WTC11 (cell line): Measurements from ENCODE around the gene RPN2. TPM values are rescaled to one million over a fixed set of nuclear protein-coding genes. Genes with fewer than 3 reads are reported as not detected.

Experiments
- ATAC-seq: fragments of 200-7000 bp; cut with Tn5 transposase; 2 replicates; pipeline ENCODE4 v1.10.0; 2021; ENCODE audit warnings: mild to moderate bottlenecking, moderate library complexity
- CTCF ChIA-PET: fragments of 300-600 bp; sonication (Branson Sonifier 250); formaldehyde crosslinking; loops from one replicate; lab custom pipeline; 2021; ENCODE audit warnings: antibody characterized with exemption; lab: Charles Lee
- POLR2A ChIA-PET: fragments of 350-600 bp; sonication (Branson Sonifier 250); formaldehyde crosslinking; loops from one replicate; lab custom pipeline; 2021; ENCODE audit warnings: antibody characterized with exemption; lab: Charles Lee
- DNase-seq: peaks from one replicate; pipeline ENCODE4 v3.0.0; 2021; ENCODE audit warnings: low spot score
- H3K27ac Mint-ChIP-seq: 2 replicates; pipeline ENCODE4 v1.8.0; 2021; ENCODE audit warnings: mixed read lengths
- H3K27me3 Mint-ChIP-seq: 2 replicates; pipeline ENCODE4 v1.8.0; 2021; ENCODE audit warnings: low read depth, mild to moderate bottlenecking, moderate library complexity, mixed read lengths
- H3K36me3 Mint-ChIP-seq: 2 replicates; pipeline ENCODE4 v1.8.0; 2021; ENCODE audit warnings: mixed read lengths
- H3K4me1 Mint-ChIP-seq: 2 replicates; pipeline ENCODE4 v1.8.0; 2022; ENCODE audit warnings: mixed read lengths
- H3K4me3 Mint-ChIP-seq: 2 replicates; pipeline ENCODE4 v1.8.0; 2021; ENCODE audit warnings: mild to moderate bottlenecking, moderate library complexity, mixed read lengths
- H3K9me3 Mint-ChIP-seq: 2 replicates; pipeline ENCODE4 v1.8.0; 2021; ENCODE audit warnings: mixed read lengths
- ATF2 ChIP-seq: sonication (generic); formaldehyde crosslinking; IDR thresholded peaks from 2 replicates; pipeline ENCODE4 v1.8.1; 2022; ENCODE audit warnings: low read depth, missing genetic modification reagents, borderline replicate concordance
- EMX1 ChIP-seq: fragments of 250-450 bp; sonication (Bioruptor Pico); IDR thresholded peaks from 2 replicates; pipeline ENCODE4 v1.8.0; 2021; ENCODE audit warnings: mild to moderate bottlenecking
- ERG ChIP-seq: fragments of 250-450 bp; sonication (Bioruptor Pico); IDR thresholded peaks from 2 replicates; pipeline ENCODE4 v1.8.0; 2021; ENCODE audit warnings: mild to moderate bottlenecking
- ETV6 ChIP-seq: sonication (generic); formaldehyde crosslinking; IDR thresholded peaks from 2 replicates; pipeline ENCODE4 v1.8.1; 2022; ENCODE audit warnings: mild to moderate bottlenecking, missing genetic modification reagents
- FOXK1 ChIP-seq: sonication (generic); formaldehyde crosslinking; IDR thresholded peaks from 2 replicates; pipeline ENCODE4 v1.8.0; 2022; ENCODE audit warnings: mild to moderate bottlenecking, moderate library complexity, missing genetic modification reagents
- GABPB1 ChIP-seq: sonication (generic); formaldehyde crosslinking; IDR thresholded peaks from 2 replicates; pipeline ENCODE4 v1.8.1; 2023; ENCODE audit warnings: mild to moderate bottlenecking, missing genetic modification reagents
- MXD4 ChIP-seq: fragments of 250-450 bp; sonication (Bioruptor Pico); IDR thresholded peaks from 2 replicates; pipeline ENCODE4 v1.8.0; 2021; ENCODE audit warnings: mild to moderate bottlenecking, moderate library complexity, borderline replicate concordance
- NR3C1 ChIP-seq: sonication (generic); formaldehyde crosslinking; conservative IDR thresholded peaks from 2 replicates; pipeline ENCODE4 v1.8.1; 2023; ENCODE audit warnings: low read depth, mild to moderate bottlenecking, missing genetic modification reagents
- OVOL2 ChIP-seq: fragments of 250-450 bp; sonication (Bioruptor Pico); IDR thresholded peaks from 2 replicates; pipeline ENCODE4 v1.9.0; 2021; ENCODE audit warnings: mild to moderate bottlenecking, borderline replicate concordance
- PRDM15 ChIP-seq: sonication (generic); formaldehyde crosslinking; IDR thresholded peaks from 2 replicates; pipeline ENCODE4 v1.8.0; 2022; ENCODE audit warnings: missing genetic modification reagents
- SP1 ChIP-seq: sonication (generic); formaldehyde crosslinking; conservative IDR thresholded peaks from 2 replicates; pipeline ENCODE4 v1.8.1; 2022; ENCODE audit warnings: missing genetic modification reagents
- STAT6 ChIP-seq: sonication (generic); formaldehyde crosslinking; conservative IDR thresholded peaks from 2 replicates; pipeline ENCODE4 v1.8.1; 2023; ENCODE audit warnings: mild to moderate bottlenecking, low read depth, missing genetic modification reagents, moderate library complexity
- USF2 ChIP-seq: sonication (generic); formaldehyde crosslinking; IDR thresholded peaks from 2 replicates; pipeline ENCODE4 v1.8.1; 2023; ENCODE audit warnings: mild to moderate bottlenecking, missing genetic modification reagents, moderate library complexity
- ZBTB21 ChIP-seq: sonication (generic); formaldehyde crosslinking; IDR thresholded peaks from 2 replicates; pipeline ENCODE4 v1.8.1; 2023; ENCODE audit warnings: mild to moderate bottlenecking, missing genetic modification reagents, borderline replicate concordance
- ZNF121 ChIP-seq: sonication (generic); formaldehyde crosslinking; IDR thresholded peaks from 2 replicates; pipeline ENCODE4 v1.8.0; 2023; ENCODE audit warnings: missing genetic modification reagents
- ZNF138 ChIP-seq: sonication (generic); formaldehyde crosslinking; conservative IDR thresholded peaks from 2 replicates; pipeline ENCODE4 v1.8.1; 2022; ENCODE audit warnings: mild to moderate bottlenecking, moderate library complexity, missing genetic modification reagents
- ZNF423 ChIP-seq: fragments of 250-450 bp; sonication (Bioruptor Pico); IDR thresholded peaks from 2 replicates; pipeline ENCODE4 v2.1.2; 2022; ENCODE audit warnings: mild to moderate bottlenecking, moderate library complexity
- total RNA-seq: library from RNA; stranded (reverse); gene quantifications from 3 replicates; pipeline ENCODE4 v1.2.3, GENCODE V29; 2021
- TF ChIP-seq, protein P1 (sequence below): sonication (generic); formaldehyde crosslinking; IDR thresholded peaks from 2 replicates; pipeline ENCODE4 v1.8.1; 2022; ENCODE audit warnings: mild to moderate bottlenecking, moderate library complexity, missing genetic modification reagents
- TF ChIP-seq, protein P2 (sequence below): sonication (generic); formaldehyde crosslinking; IDR thresholded peaks from 2 replicates; pipeline ENCODE4 v1.8.0; 2023; ENCODE audit warnings: mild to moderate bottlenecking, missing genetic modification reagents
- TF ChIP-seq, protein P3 (sequence below): sonication (generic); formaldehyde crosslinking; IDR thresholded peaks from 2 replicates; pipeline ENCODE4 v1.8.1; 2023; ENCODE audit warnings: mild to moderate bottlenecking, missing genetic modification reagents

Gene RPN2
- total RNA-seq, 1 experiment from 2014 or later, result 205 TPM

GRCh38 chr20:37161830-37162549 is 17.1 kb upstream of the RPN2 start (continued):
- TF ChIP-seq STAT6, result no peak
- TF ChIP-seq EMX1 (CRISPR knock-in tag), result no peak
- no peak for TF ChIP-seq ETV6
- TF ChIP-seq, protein P1, sequence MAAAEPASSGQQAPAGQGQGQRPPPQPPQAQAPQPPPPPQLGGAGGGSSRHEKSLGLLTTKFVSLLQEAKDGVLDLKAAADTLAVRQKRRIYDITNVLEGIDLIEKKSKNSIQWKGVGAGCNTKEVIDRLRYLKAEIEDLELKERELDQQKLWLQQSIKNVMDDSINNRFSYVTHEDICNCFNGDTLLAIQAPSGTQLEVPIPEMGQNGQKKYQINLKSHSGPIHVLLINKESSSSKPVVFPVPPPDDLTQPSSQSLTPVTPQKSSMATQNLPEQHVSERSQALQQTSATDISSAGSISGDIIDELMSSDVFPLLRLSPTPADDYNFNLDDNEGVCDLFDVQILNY (CRISPR knock-in tag), result no peak

GRCh38 chr20:37162646-37163045 is 16.5 kb upstream of the RPN2 start:
- Mint-ChIP-seq H3K4me1 (no peaks in the 10 kb centered on the region), H3K9me3 (no peaks in the 10 kb centered on the region), H3K4me3 (no peak overlapping the region), H3K36me3 (no peaks in the 10 kb centered on the region), H3K27me3 (no peaks in the 10 kb centered on the region), H3K27ac (no peak overlapping the region)
- no peak for DNase-seq
- ATAC-seq, result no peak
- ChIA-PET CTCF (no interaction called here), POLR2A (no interaction called here)
- TF ChIP-seq, protein P2, sequence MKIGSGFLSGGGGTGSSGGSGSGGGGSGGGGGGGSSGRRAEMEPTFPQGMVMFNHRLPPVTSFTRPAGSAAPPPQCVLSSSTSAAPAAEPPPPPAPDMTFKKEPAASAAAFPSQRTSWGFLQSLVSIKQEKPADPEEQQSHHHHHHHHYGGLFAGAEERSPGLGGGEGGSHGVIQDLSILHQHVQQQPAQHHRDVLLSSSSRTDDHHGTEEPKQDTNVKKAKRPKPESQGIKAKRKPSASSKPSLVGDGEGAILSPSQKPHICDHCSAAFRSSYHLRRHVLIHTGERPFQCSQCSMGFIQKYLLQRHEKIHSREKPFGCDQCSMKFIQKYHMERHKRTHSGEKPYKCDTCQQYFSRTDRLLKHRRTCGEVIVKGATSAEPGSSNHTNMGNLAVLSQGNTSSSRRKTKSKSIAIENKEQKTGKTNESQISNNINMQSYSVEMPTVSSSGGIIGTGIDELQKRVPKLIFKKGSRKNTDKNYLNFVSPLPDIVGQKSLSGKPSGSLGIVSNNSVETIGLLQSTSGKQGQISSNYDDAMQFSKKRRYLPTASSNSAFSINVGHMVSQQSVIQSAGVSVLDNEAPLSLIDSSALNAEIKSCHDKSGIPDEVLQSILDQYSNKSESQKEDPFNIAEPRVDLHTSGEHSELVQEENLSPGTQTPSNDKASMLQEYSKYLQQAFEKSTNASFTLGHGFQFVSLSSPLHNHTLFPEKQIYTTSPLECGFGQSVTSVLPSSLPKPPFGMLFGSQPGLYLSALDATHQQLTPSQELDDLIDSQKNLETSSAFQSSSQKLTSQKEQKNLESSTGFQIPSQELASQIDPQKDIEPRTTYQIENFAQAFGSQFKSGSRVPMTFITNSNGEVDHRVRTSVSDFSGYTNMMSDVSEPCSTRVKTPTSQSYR (CRISPR knock-in tag), result no peak
- TF ChIP-seq, protein P3, sequence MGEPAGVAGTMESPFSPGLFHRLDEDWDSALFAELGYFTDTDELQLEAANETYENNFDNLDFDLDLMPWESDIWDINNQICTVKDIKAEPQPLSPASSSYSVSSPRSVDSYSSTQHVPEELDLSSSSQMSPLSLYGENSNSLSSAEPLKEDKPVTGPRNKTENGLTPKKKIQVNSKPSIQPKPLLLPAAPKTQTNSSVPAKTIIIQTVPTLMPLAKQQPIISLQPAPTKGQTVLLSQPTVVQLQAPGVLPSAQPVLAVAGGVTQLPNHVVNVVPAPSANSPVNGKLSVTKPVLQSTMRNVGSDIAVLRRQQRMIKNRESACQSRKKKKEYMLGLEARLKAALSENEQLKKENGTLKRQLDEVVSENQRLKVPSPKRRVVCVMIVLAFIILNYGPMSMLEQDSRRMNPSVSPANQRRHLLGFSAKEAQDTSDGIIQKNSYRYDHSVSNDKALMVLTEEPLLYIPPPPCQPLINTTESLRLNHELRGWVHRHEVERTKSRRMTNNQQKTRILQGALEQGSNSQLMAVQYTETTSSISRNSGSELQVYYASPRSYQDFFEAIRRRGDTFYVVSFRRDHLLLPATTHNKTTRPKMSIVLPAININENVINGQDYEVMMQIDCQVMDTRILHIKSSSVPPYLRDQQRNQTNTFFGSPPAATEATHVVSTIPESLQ (CRISPR knock-in tag), result no peak
- TF ChIP-seq SP1 (CRISPR knock-in tag), result no peak
- TF ChIP-seq USF2, result no peak
- no peak for TF ChIP-seq ZBTB21 (CRISPR knock-in tag)
- TF ChIP-seq ZNF138 (CRISPR knock-in tag), result no peak
- TF ChIP-seq OVOL2 (CRISPR knock-in tag), result no peak
- TF ChIP-seq MXD4 (CRISPR knock-in tag), result no peak
- no peak for TF ChIP-seq ERG
- TF ChIP-seq GABPB1 (CRISPR knock-in tag), result no peak
- TF ChIP-seq NR3C1 (CRISPR knock-in tag), result no peak
- no peak for TF ChIP-seq FOXK1 (CRISPR knock-in tag)
- TF ChIP-seq ATF2 (CRISPR knock-in tag), result no peak
- TF ChIP-seq PRDM15 (CRISPR knock-in tag), result no peak
- no peak for TF ChIP-seq ZNF121 (CRISPR knock-in tag)
- TF ChIP-seq ZNF423 (CRISPR knock-in tag), result no peak
